ENCODE measurements around the gene SLC25A43. TPM values are rescaled to one million over a fixed set of nuclear protein-coding genes. Genes with fewer than 3 reads are reported as not detected.

SLC25A43 gene
- total and polyA plus RNA-seq, 2 experiments from 2014 or later = 8.7 to 8.9 TPM

- H3K27ac ChIP-seq (ENCODE audit: low read depth) = no peak overlapping the region
- H3K36me3 ChIP-seq (ENCODE audit: insufficient read depth) = no peaks in the 10 kb centered on the region
- H3K27me3 ChIP-seq (ENCODE audit: insufficient read depth) = peaks cover 6% of the 10 kb centered on the region; the same call in 1 of the 2 replicates
- Mint-ChIP-seq H3K4me1 (peaks cover 10% of the 10 kb centered on the region), H3K9me3 (peaks cover 7% of the 10 kb centered on the region), H3K27me3 (ENCODE audit: insufficient read depth, low read depth, poor library complexity) (no peaks in the 10 kb centered on the region), H3K4me3 (no peak overlapping the region), H3K27ac (no peak overlapping the region), H3K36me3 (ENCODE audit: low read depth) (no peaks in the 10 kb centered on the region; the same call in 2 of the 3 replicates)
- H4K20me1 ChIP-seq (replicated peaks; ENCODE audit: insufficient read depth) = no peaks in the 10 kb centered on the region
- H3K4me1 ChIP-seq (ENCODE audit: insufficient read depth) = no peaks in the 10 kb centered on the region; the same call in 1 of the 2 replicates
- H3K4me2 ChIP-seq = no peak overlapping the region
- no peak overlapping the region for H3K4me3 ChIP-seq
- no peak overlapping the region for H2AFZ ChIP-seq
- DNase-seq (ENCODE audit: low spot score) = no peak
- ATAC-seq = no peak
- no peaks in the 10 kb centered on the region for H3K9me2 ChIP-seq (ENCODE audit: insufficient read depth)
- H3K79me2 ChIP-seq (replicated peaks; ENCODE audit: insufficient read depth) = no peaks in the 10 kb centered on the region
- TF ChIP-seq ZNF462 (CRISPR knock-in tag; IDR thresholded peaks at IDR 0.05) (no peak), POLR2AphosphoS5 (IDR thresholded peaks at IDR 0.05; ENCODE audit: low read depth) (no peak), EZH2phosphoT487 (IDR thresholded peaks at IDR 0.05; ENCODE audit: unreplicated experiment) (no peak), EZH2 (IDR thresholded peaks at IDR 0.05; ENCODE audit: low read depth, unreplicated experiment) (no peak), REST (IDR thresholded peaks at IDR 0.05; ENCODE audit: unreplicated experiment) (no peak), STAT1 (IDR thresholded peaks at IDR 0.05; ENCODE audit: unreplicated experiment) (no peak), NANOG (IDR thresholded peaks at IDR 0.05; ENCODE audit: borderline replicate concordance) (no peak), ZNF331 (CRISPR knock-in tag; IDR thresholded peaks at IDR 0.05; ENCODE audit: low read depth) (no peak), ZNF114 (CRISPR knock-in tag; IDR thresholded peaks at IDR 0.05) (no peak), CREB1 (CRISPR knock-in tag; IDR thresholded peaks at IDR 0.05; ENCODE audit: low read depth) (no peak), JUNB (IDR thresholded peaks at IDR 0.05; ENCODE audit: unreplicated experiment) (no peak)
- TF ChIP-seq, protein P1, sequence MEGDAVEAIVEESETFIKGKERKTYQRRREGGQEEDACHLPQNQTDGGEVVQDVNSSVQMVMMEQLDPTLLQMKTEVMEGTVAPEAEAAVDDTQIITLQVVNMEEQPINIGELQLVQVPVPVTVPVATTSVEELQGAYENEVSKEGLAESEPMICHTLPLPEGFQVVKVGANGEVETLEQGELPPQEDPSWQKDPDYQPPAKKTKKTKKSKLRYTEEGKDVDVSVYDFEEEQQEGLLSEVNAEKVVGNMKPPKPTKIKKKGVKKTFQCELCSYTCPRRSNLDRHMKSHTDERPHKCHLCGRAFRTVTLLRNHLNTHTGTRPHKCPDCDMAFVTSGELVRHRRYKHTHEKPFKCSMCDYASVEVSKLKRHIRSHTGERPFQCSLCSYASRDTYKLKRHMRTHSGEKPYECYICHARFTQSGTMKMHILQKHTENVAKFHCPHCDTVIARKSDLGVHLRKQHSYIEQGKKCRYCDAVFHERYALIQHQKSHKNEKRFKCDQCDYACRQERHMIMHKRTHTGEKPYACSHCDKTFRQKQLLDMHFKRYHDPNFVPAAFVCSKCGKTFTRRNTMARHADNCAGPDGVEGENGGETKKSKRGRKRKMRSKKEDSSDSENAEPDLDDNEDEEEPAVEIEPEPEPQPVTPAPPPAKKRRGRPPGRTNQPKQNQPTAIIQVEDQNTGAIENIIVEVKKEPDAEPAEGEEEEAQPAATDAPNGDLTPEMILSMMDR (conservative IDR thresholded peaks at IDR 0.05; ENCODE audit: low read depth in 2 of 2) = no peak
- no peaks in the 10 kb centered on the region for H3F3A ChIP-seq (replicated peaks; ENCODE audit: low read depth)
Measured at GRCh38 chrX:119393144-119393543, 6.0 kb upstream of the SLC25A43 start.
